Common myeloid progenitor, CD34-positive (primary cell): ENCODE results near the gene PADI3.

Experiments
- CTCF ChIA-PET: fragments of 350-600 bp; sonication (Branson Sonifier 250); formaldehyde crosslinking; loops from one replicate; lab custom pipeline; 2021; ENCODE audit warnings: antibody characterized with exemption; lab: Charles Lee
- POLR2A ChIA-PET: fragments of 350-600 bp; sonication (Branson Sonifier 250); formaldehyde crosslinking; loops from one replicate; lab custom pipeline; 2021; ENCODE audit warnings: antibody characterized with exemption; lab: Charles Lee
- DNase-seq, 3 donors: peaks; one replicate each; pipeline versions ENCODE4 v3.0.0 to v3.0.0-alpha.2; 2013
- H3K27ac ChIP-seq, 2 experiments: 1 replicate in 1 of 2; 2 replicates in 1 of 2; pipeline ENCODE4 v1.7.0; 2013; ENCODE audit warnings: inconsistent platforms in 2 of 2, low read length in 2 of 2, mild to moderate bottlenecking in 2 of 2, low read depth in 1 of 2, moderate library complexity in 1 of 2; ENCODE audit not compliant: severe bottlenecking in 2 of 2, insufficient read depth in 1 of 2, poor library complexity in 1 of 2
- H3K27me3 ChIP-seq, 5 experiments: replicated peaks in 2 of 5; 1 replicate in 3 of 5; 2 replicates in 2 of 5; pipeline versions ENCODE4 v1.6.1 to v1.7.0; 2013; ENCODE audit warnings: low read length in 4 of 5, mild to moderate bottlenecking in 2 of 5, moderate library complexity in 2 of 5, inconsistent platforms in 1 of 5; ENCODE audit not compliant: insufficient read depth in 5 of 5, control insufficient read depth in 4 of 5
- H3K36me3 ChIP-seq, 4 experiments: 1 replicate in 2 of 4; 2 replicates in 2 of 4; pipeline versions ENCODE4 v1.6.1 to v1.7.0; 2013; ENCODE audit warnings: low read length in 3 of 4, control low read depth in 1 of 4, mild to moderate bottlenecking in 1 of 4; ENCODE audit not compliant: control insufficient read depth in 4 of 4, insufficient read depth in 4 of 4
- H3K4me1 ChIP-seq, 4 experiments: 1 replicate in 3 of 4; 2 replicates in 1 of 4; pipeline versions ENCODE4 v1.6.1 to v1.7.1; 2013; ENCODE audit warnings: low read length in 3 of 4, mild to moderate bottlenecking in 3 of 4, control low read depth in 1 of 4, inconsistent platforms in 1 of 4, moderate library complexity in 1 of 4; ENCODE audit not compliant: control insufficient read depth in 4 of 4, insufficient read depth in 4 of 4; ENCODE audit errors: control extremely low read depth in 1 of 4
- H3K4me3 ChIP-seq, 7 experiments: 1 replicate in 4 of 7; 2 replicates in 3 of 7; pipeline versions ENCODE4 v1.5.1 to v1.7.0; 2013; ENCODE audit warnings: mild to moderate bottlenecking in 7 of 7, low read length in 6 of 7, moderate library complexity in 6 of 7, inconsistent platforms in 2 of 7, low read depth in 2 of 7, control low read depth in 1 of 7; ENCODE audit not compliant: insufficient read depth in 4 of 7, control insufficient read depth in 1 of 7; ENCODE audit errors: extremely low read depth in 1 of 7
- H3K9me3 ChIP-seq, 5 experiments: 1 replicate in 4 of 5; 2 replicates in 1 of 5; pipeline versions ENCODE4 v1.6.1 to v1.7.1; 2013; ENCODE audit warnings: low read length in 4 of 5, mild to moderate bottlenecking in 2 of 5, inconsistent platforms in 1 of 5, low read depth in 1 of 5, moderate library complexity in 1 of 5; ENCODE audit not compliant: control insufficient read depth in 4 of 5, insufficient read depth in 2 of 5; ENCODE audit errors: control extremely low read depth in 1 of 5
- WGBS: methylation state at CpG from one replicate; pipeline ENCODE4 v1.1.5; 2013; ENCODE audit not compliant: insufficient coverage; 5-methylcytosine and 5-hydroxymethylcytosine counted together

PADI3 gene

GRCh38 chr1:17255336-17255735, 6.4 kb downstream of the PADI3 start:
- Histone ChIP-seq H3K27me3 (no peaks in the 10 kb centered on the region), H3K9me3 (no peaks in the 10 kb centered on the region), H3K36me3 (no peaks in the 10 kb centered on the region), H3K4me3 (no peak overlapping the region), H3K27ac (no peak overlapping the region), H3K4me1 (peaks cover 0 to 24% (median 16%) of the 10 kb centered on the region in 4 experiments)
- no peak for DNase-seq
- 78% methylated on average over 4 of the region's 5 CpGs for WGBS
- CTCF ChIA-PET = interaction anchor here (1.1 to 1.5 kb wide), 2 partner anchors 15 to 45 kb away, joined by 3 read pairs; no protein-coding TSS in a partner anchor
- POLR2A ChIA-PET = no interaction called here

DNA sequence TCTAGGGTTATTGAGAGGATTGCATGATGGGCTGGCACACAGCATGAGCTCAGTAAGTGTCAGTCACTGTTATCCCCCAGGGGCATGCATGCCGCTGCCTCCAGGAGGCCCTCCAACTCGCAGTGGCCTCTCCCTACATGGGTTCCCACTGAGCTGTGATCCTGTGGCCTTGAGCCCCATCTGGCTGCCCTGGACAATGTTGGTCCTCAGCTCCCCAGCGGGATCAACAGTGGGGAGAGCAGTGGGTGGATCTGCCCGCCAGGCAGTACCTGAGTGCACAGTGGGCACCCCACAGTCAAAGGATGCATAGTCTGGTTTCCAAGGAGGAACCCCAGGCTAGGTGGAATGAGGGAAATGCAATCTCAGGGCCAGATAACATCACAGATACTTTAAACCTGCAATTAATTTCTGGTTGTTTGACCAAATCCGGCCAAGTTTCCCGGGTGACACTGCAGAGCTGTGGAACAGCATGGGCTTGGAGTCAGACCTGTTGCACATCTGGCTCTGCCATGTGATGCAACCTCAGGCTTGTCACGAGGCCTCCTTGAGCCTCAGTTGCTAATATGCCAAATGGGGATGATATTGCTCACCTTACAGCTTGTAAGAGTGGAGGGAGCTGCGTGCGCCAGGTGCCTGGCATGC, 9.3 kb downstream of the PADI3 start:
- H3K27ac ChIP-seq = no peak overlapping the region
- CTCF ChIA-PET = interaction anchor here (0.6 to 7.2 kb wide), 5 partner anchors 8 to 133 kb away, joined by 3 to 54 read pairs (median 5); no protein-coding TSS in a partner anchor
- H3K36me3 ChIP-seq = no peaks in the 10 kb centered on the region
- H3K4me3 ChIP-seq = no peak overlapping the region
- H3K9me3 ChIP-seq = no peaks in the 10 kb centered on the region
- no peaks in the 10 kb centered on the region for H3K27me3 ChIP-seq
- POLR2A ChIA-PET = no interaction called here
- H3K4me1 ChIP-seq = no peaks in the 10 kb centered on the region
- 95% methylated on average over 9 of the region's 9 CpGs for WGBS
- no peak for DNase-seq

- H3K4me3 ChIP-seq = no peak overlapping the region
- DNase-seq = no peak
- CTCF ChIA-PET = interaction anchor here (2.0 to 7.2 kb wide), 2 partner anchors 16 to 133 kb away, joined by 8 to 54 read pairs; no protein-coding TSS in a partner anchor
- H3K27me3 ChIP-seq = no peaks in the 10 kb centered on the region
- no peaks in the 10 kb centered on the region for H3K4me1 ChIP-seq
- POLR2A ChIA-PET = no interaction called here
- no peaks in the 10 kb centered on the region for H3K9me3 ChIP-seq
- 100% methylated on average over 4 of the region's 6 CpGs for WGBS
- no peaks in the 10 kb centered on the region for H3K36me3 ChIP-seq
- H3K27ac ChIP-seq = no peak overlapping the region
Observed at GRCh38 chr1:17258758-17259130, 9.8 kb downstream of the PADI3 start.

DNA sequence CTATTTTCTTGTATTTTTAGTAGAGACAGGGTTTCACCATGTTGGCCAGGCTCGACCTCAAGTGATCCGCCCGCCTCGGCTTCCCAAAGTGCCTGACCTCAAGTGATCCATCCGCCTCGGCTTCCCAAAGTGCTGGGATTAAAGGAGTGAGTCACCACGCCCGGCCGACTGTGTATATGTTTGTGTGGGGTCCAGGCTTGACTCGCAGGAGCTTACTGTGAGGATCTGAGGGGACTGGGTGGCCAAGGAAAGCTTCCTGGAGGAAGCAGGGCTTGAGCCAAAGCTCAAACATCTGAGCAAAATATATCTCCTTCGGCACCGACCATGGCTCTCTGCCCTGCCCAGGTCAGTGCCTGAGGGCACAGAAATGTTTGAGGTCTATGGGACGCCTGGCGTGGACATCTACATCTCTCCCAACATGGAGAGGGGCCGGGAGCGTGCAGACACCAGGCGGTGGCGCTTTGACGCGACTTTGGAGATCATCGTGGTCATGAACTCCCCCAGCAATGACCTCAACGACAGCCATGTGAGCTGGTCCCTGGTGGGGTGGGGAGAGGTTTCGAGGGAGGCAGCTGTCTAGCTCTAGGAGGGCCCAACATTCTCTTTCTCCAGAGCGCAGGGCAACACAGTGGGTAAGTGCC, 10.5 kb downstream of the PADI3 start:
- Histone ChIP-seq H3K27ac (no peak overlapping the region), H3K36me3 (no peaks in the 10 kb centered on the region), H3K9me3 (no peaks in the 10 kb centered on the region), H3K4me3 (no peak overlapping the region), H3K27me3 (no peaks in the 10 kb centered on the region), H3K4me1 (no peaks in the 10 kb centered on the region)
- DNase-seq = no peak
- 92% methylated on average over 18 of the region's 24 CpGs for WGBS
- POLR2A ChIA-PET = no interaction called here
- CTCF ChIA-PET = interaction anchor here (2.0 to 7.2 kb wide), 2 partner anchors 15 to 134 kb away, joined by 8 to 54 read pairs; no protein-coding TSS in a partner anchor

DNA sequence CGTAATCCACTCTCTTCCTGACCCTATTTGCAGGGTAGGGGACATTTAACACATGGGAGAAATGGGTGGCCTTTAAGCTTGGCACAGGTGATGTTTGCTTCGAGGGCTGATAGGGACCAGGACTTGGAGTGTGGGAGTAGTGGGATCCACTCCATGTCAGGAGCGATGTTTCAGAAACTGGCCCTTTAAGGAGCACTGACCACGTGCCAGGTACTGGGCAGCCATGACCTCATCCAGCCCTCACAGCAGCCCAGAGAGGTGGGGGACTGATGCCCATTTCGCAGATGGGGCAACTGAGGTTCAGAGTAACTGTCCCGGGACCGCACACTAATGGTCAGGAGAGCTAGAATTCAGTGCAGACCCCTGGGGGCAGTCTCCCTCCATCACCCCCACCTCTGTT, 11.4 kb downstream of the PADI3 start:
- Histone ChIP-seq H3K4me3 (no peak overlapping the region), H3K36me3 (no peaks in the 10 kb centered on the region), H3K27me3 (no peaks in the 10 kb centered on the region), H3K27ac (no peak overlapping the region), H3K9me3 (no peaks in the 10 kb centered on the region), H3K4me1 (no peaks in the 10 kb centered on the region)
- POLR2A ChIA-PET = no interaction called here
- CTCF ChIA-PET = interaction anchor here (1.6 to 7.2 kb wide), 3 partner anchors 14 to 135 kb away, joined by 4 to 54 read pairs (median 8); no protein-coding TSS in a partner anchor
- no peak for DNase-seq
- WGBS = 91% methylated on average over 5 of the region's 7 CpGs

DNA sequence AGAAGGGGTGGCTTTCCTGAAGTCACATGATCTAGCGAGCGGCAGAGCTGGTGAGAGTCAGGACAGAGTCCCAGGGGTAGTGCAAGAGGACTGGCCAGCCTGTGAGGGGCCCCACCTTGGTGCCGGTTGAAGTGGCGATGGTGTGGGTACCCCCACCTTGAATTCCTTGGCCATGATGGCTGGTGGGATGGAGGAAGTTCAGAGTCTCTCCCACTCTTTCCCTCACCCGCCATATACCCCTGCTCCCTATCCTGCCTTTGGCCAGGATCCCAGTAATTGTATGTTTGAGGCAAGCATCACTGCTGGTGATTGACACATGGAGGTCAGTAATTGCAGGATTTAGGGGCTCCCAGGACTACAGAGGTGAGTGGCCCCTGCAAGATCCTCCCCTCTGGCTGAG, 11.8 kb downstream of the PADI3 start:
- no peak for DNase-seq
- H3K27ac ChIP-seq = no peak overlapping the region
- H3K36me3 ChIP-seq = no peaks in the 10 kb centered on the region
- no peaks in the 10 kb centered on the region for H3K27me3 ChIP-seq
- H3K9me3 ChIP-seq = no peaks in the 10 kb centered on the region
- H3K4me3 ChIP-seq = no peak overlapping the region
- H3K4me1 ChIP-seq = no peaks in the 10 kb centered on the region
- POLR2A ChIA-PET = no interaction called here
- CTCF ChIA-PET = interaction anchor here (1.6 to 7.2 kb wide), 2 partner anchors 14 to 15 kb away, joined by 4 to 54 read pairs; no protein-coding TSS in a partner anchor
- 98% methylated on average over 4 of the region's 5 CpGs for WGBS

GRCh38 chr1:17263936-17264335, 15.0 kb downstream of the PADI3 start:
- no peak for DNase-seq
- Histone ChIP-seq H3K4me3 (no peak overlapping the region), H3K4me1 (no peaks in the 10 kb centered on the region), H3K27ac (no peak overlapping the region), H3K36me3 (no peaks in the 10 kb centered on the region), H3K9me3 (no peaks in the 10 kb centered on the region), H3K27me3 (no peaks in the 10 kb centered on the region)
- POLR2A ChIA-PET = no interaction called here
- CTCF ChIA-PET = interaction anchor here (0.7 to 7.2 kb wide), 4 partner anchors 10 to 72 kb away, joined by 3 to 54 read pairs (median 5); no protein-coding TSS in a partner anchor
